Neural cell (in vitro differentiated cells): ENCODE measurements around the gene SPAG16. TPM values are rescaled to one million over a fixed set of nuclear protein-coding genes. Genes with fewer than 3 reads are reported as not detected.

Experiments used
- H2AFZ ChIP-seq: fragments of 200-600, 300-800 bp; sonication (generic), shearing (Covaris generic); 2 replicates; pipeline ENCODE4 v1.6.0; 2014; ENCODE audit warnings: low read depth, mild to moderate bottlenecking, antibody characterized with exemption, low read length, moderate library complexity
- H3F3A ChIP-seq: fragments of 200-600 bp; shearing (Covaris generic); 2 replicates; pipeline ENCODE4 v1.6.1; 2016; ENCODE audit warnings: mild to moderate bottlenecking, moderate library complexity, mixed read lengths, antibody characterized with exemption, low read length; ENCODE audit not compliant: insufficient read depth, poor library complexity, severe bottlenecking
- H3K27ac ChIP-seq: fragments of 200-600, 300-800 bp; sonication (generic), shearing (Covaris generic); 2 replicates; pipeline ENCODE4 v1.5.1; 2014; ENCODE audit warnings: mild to moderate bottlenecking, low read length, moderate library complexity
- H3K27me3 ChIP-seq: fragments of 300-800, 200-600 bp; sonication (generic), shearing (Covaris generic); 2 replicates; pipeline ENCODE4 v1.6.0; 2014; ENCODE audit warnings: mild to moderate bottlenecking, low read depth, low read length, moderate library complexity; ENCODE audit not compliant: insufficient read depth
- H3K36me3 ChIP-seq: fragments of 300-800, 200-600 bp; sonication (generic), shearing (Covaris generic); 2 replicates; pipeline ENCODE4 v1.5.1; 2014; ENCODE audit warnings: mild to moderate bottlenecking, antibody characterized with exemption, low read length, moderate library complexity; ENCODE audit not compliant: insufficient read depth
- H3K4me2 ChIP-seq: fragments of 300-800, 200-600 bp; sonication (generic), shearing (Covaris generic); 2 replicates; pipeline ENCODE4 v1.6.0; 2014; ENCODE audit warnings: mild to moderate bottlenecking, low read length
- H3K4me3 ChIP-seq: fragments of 300-800, 200-600 bp; sonication (generic), shearing (Covaris generic); 2 replicates; pipeline ENCODE4 v1.5.1; 2014; ENCODE audit warnings: mild to moderate bottlenecking, low read length, moderate library complexity
- H3K79me2 ChIP-seq: fragments of 200-600 bp; shearing (Covaris generic); replicated peaks from 2 replicates; pipeline ENCODE4 v1.6.0; 2014; ENCODE audit warnings: mild to moderate bottlenecking, low read length, moderate library complexity; ENCODE audit not compliant: insufficient read depth
- H3K9ac ChIP-seq: fragments of 300-800, 200-600 bp; sonication (generic), shearing (Covaris generic); 2 replicates; pipeline ENCODE4 v1.6.1; 2016; ENCODE audit warnings: mild to moderate bottlenecking, low read length, mixed read lengths
- H3K9me2 ChIP-seq: fragments of 200-600 bp; shearing (Covaris generic); 2 replicates; pipeline ENCODE4 v1.6.1; 2016; ENCODE audit warnings: mild to moderate bottlenecking, low read length, mixed read lengths; ENCODE audit not compliant: insufficient read depth
- H3K9me3 ChIP-seq: fragments of 200-600, 300-800 bp; sonication (generic), shearing (Covaris generic); 2 replicates; pipeline ENCODE4 v1.6.1; 2016; ENCODE audit warnings: mild to moderate bottlenecking, mixed run types, low read length, moderate library complexity, mixed read lengths
- H4K20me1 ChIP-seq: fragments of 200-600 bp; shearing (Covaris generic); 2 replicates; pipeline ENCODE4 v1.6.1; 2016; ENCODE audit warnings: mild to moderate bottlenecking, mixed run types; ENCODE audit not compliant: insufficient read depth
- CTCF ChIP-seq: fragments of 450-650 bp; IDR thresholded peaks from 2 replicates; pipeline ENCODE4 v1.5.1; 2014; ENCODE audit warnings: antibody characterized with exemption, mild to moderate bottlenecking, moderate library complexity; ENCODE audit not compliant: poor library complexity, severe bottlenecking
- EP300 ChIP-seq: fragments of 450-650 bp; conservative IDR thresholded peaks from 2 replicates; pipeline ENCODE4 v1.6.1; 2014; ENCODE audit warnings: antibody characterized with exemption, mild to moderate bottlenecking, moderate library complexity; ENCODE audit not compliant: poor library complexity, severe bottlenecking
- EZH2 ChIP-seq: fragments of 200-600, 300-800 bp; shearing (Covaris generic), sonication (generic); IDR thresholded peaks from 2 replicates; pipeline ENCODE4 v1.6.1; 2014; ENCODE audit warnings: antibody characterized with exemption, low read length, borderline replicate concordance, mild to moderate bottlenecking; ENCODE audit not compliant: insufficient read depth, poor library complexity, severe bottlenecking
- MXI1 ChIP-seq: fragments of 450-650 bp; conservative IDR thresholded peaks from 2 replicates; pipeline ENCODE4 v1.6.1; 2014; ENCODE audit warnings: antibody characterized with exemption, mild to moderate bottlenecking; ENCODE audit not compliant: poor library complexity, severe bottlenecking
- POLR2AphosphoS5 ChIP-seq: IDR thresholded peaks from 2 replicates; pipeline ENCODE4 v1.6.1; 2012
- RAD21 ChIP-seq: fragments of 450-650 bp; conservative IDR thresholded peaks from 2 replicates; pipeline ENCODE4 v1.6.1; 2014; ENCODE audit warnings: antibody characterized with exemption, mild to moderate bottlenecking, moderate library complexity
- REST ChIP-seq: IDR thresholded peaks from 2 replicates; pipeline ENCODE4 v1.6.1; 2012; ENCODE audit warnings: borderline replicate concordance
- SMC3 ChIP-seq: fragments of 450-650 bp; conservative IDR thresholded peaks from 2 replicates; pipeline ENCODE4 v1.6.1; 2014; ENCODE audit warnings: antibody characterized with exemption, mild to moderate bottlenecking, moderate library complexity; ENCODE audit not compliant: poor library complexity
- TAF1 ChIP-seq: IDR thresholded peaks from 2 replicates; pipeline ENCODE4 v1.6.1; 2012; ENCODE audit warnings: low read depth
- polyA plus RNA-seq: library from polyadenylated mRNA; depleted of rRNA; stranded (reverse); fragments of >200 nt; gene quantifications from 2 replicates; pipeline ENCODE4 v1.2.3, GENCODE V29; 2014

The SPAG16 gene
- polyA plus RNA-seq, 1 donor from 2014 or later = 75.4 TPM

- Histone ChIP-seq H3K27me3 (no peaks in the 10 kb centered on the region), H3K9me2 (no peaks in the 10 kb centered on the region), H3K4me2 (no peak overlapping the region), H3K4me3 (no peak overlapping the region), H4K20me1 (no peaks in the 10 kb centered on the region), H3K27ac (no peak overlapping the region), H3F3A (no peaks in the 10 kb centered on the region), H2AFZ (no peak overlapping the region), H3K36me3 (no peaks in the 10 kb centered on the region), H3K79me2 (no peaks in the 10 kb centered on the region), H3K9me3 (peaks cover 7% of the 10 kb centered on the region), H3K9ac (no peak overlapping the region)
- TF ChIP-seq MXI1 = no peak
- TF ChIP-seq POLR2AphosphoS5 = no peak
- no peak for TF ChIP-seq TAF1
- no peak for TF ChIP-seq RAD21
- TF ChIP-seq EP300 = no peak
- TF ChIP-seq EZH2 = no peak
- no peak for TF ChIP-seq CTCF
- no peak for TF ChIP-seq SMC3
- TF ChIP-seq REST = no peak
Measured at GRCh38 chr2:214294426-214294825, 1010.2 kb downstream of the SPAG16 start.

GRCh38 chr2:214297423-214297822, 1013.2 kb downstream of the SPAG16 start:
- Histone ChIP-seq H3K79me2 (no peaks in the 10 kb centered on the region), H3K27me3 (no peaks in the 10 kb centered on the region), H3K27ac (no peak overlapping the region), H3K4me3 (no peak overlapping the region), H3K4me2 (no peak overlapping the region), H4K20me1 (no peaks in the 10 kb centered on the region), H2AFZ (no peak overlapping the region), H3K9me3 (peaks cover 7% of the 10 kb centered on the region), H3K9ac (no peak overlapping the region), H3F3A (no peaks in the 10 kb centered on the region), H3K9me2 (no peaks in the 10 kb centered on the region), H3K36me3 (no peaks in the 10 kb centered on the region)
- TF ChIP-seq TAF1 (no peak), CTCF (no peak), POLR2AphosphoS5 (no peak), REST (no peak), MXI1 (no peak), EP300 (no peak), RAD21 (no peak), EZH2 (no peak), SMC3 (no peak)
